ENCODE results near the gene SUPT4H1.

Gene SUPT4H1

DNA sequence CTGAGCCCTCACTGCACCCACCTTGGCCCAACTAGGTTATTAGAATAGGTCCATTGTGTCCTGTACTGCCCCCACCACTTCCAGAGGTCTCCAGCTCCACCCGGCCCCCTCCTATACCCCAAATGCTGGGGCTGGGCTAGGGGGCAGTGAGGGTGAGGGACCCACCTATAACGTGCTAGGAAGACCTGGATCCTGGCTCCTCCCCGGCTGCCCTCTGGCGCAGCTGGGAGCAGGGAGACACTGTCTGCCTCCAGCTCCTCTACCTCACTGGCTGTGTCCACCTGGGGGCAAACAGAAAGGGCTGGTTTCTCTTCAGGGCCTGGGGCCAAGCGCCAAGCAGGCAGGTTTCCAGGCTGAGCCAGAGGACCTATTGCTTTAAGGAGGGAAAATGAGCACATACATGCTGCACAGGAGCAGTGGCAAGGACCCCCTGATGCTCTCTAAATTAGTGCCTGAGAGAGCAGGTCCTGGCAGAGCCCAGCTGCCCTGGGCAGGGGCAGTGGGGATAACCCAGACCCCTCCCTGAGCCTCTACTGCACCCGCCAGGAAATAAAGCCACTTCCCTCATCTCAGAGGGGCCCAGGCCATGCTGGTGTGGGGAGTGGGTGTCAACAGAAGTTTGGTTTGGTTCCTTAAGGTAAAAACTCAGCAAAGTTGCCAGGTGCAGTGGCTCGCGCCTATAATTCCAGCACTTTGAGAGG is 35.6 kb downstream of the SUPT4H1 start:
- DNase-seq: no peak

- no peak for DNase-seq
These were observed 36.3 kb downstream of the SUPT4H1 start for GRCh38 chr17:58315750-58316149.

DNA sequence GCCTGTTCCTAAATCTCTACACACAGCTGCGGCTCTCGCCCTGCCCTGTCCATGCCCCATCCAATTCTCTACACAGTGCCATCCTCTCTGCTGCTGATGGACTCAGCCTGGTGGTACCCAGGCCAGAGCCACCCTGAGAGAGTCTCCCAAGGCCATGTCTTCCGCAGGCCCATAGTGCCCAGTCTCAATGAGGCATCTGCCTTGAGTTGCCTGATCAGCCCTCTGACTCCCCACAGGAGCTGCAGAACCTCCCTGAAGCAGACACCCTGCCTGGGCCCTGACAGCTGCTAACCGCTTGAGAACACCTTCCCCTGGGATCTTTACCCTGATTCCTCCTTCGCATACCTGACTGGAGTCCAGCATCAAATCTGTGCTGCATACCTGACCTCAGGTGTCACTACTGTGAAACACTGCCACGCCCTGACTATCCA is 36.7 kb downstream of the SUPT4H1 start:
- no peak for DNase-seq

DNA sequence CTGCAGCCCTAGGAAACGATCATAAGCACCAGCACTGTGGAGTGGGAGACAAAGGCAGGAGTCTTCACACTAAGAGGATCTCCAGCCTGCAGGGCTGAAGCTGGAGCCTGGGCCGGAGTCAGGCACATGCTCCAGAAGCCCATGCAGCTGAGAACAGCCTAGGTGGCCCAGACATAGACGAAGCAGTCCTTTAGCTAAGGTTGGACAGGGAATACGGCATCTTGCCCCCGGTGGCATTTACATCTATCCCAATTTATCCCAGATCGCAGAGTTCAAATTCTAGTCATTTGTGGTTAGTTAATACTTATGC is 37.3 kb downstream of the SUPT4H1 start:
- no peak for DNase-seq

DNA sequence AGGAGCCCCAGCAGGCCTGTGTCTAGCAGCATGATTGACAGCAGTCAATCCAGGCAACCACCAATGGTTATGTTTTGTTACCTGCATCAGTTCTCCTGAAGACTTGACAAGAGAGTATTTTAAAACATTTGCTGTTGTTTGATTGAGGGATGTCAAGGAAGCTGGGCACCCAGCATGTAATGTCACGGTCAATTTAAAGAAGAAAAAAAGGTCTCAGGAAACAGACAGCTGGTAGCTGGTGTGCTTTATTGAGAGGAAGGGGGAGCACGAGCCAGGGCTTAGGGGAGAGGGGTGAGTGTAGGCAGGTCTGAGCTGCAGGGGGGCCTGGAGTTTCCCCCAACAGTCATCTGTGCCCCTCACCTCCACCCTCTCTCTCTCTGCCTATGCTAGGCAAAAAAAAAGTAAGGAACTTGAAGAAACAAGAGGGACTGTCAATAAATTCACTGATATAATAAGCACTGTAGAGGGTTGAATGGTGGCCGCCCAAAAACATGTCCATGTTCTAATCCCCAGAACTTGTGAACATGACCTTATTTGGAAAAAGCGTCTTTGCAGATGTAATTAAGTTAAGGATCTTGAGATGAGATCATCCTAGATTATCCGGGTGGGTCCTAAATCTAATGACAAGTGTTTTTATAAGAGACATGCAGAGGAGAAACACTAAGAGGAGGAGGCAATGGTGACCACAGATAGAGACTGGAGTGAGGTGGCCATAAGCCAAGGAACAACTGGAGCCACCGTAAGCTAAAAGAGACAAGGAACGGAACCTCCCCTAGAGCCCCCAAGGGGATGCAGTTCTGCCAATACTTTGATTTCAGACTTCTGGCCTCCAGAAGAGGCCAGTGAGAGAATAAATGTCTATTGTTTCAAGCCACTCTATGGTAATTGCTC is 37.9 kb downstream of the SUPT4H1 start:
- no peak for DNase-seq

DNA sequence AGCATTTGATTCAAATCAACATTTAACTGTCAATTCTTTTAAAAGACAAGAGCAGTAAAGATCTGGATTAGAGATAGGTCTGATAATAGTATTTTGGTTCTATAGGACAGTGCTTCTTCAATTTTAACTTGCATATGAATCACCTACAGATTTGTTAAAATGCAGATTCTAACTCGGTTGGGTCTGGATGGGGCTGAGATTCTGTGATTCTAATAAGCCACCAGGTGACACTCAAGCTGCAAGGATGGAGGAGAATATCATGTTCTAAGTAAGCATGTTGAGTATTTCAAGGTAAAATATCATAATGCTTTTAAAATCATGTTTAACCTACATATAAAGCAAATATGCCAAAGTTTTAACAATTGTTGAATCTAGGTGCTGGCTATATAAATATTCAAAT is 39.2 kb downstream of the SUPT4H1 start:
- DNase-seq: no peak

- DNase-seq: no peak
These were observed 39.9 kb downstream of the SUPT4H1 start for GRCh38 chr17:58312021-58312630.

DNA sequence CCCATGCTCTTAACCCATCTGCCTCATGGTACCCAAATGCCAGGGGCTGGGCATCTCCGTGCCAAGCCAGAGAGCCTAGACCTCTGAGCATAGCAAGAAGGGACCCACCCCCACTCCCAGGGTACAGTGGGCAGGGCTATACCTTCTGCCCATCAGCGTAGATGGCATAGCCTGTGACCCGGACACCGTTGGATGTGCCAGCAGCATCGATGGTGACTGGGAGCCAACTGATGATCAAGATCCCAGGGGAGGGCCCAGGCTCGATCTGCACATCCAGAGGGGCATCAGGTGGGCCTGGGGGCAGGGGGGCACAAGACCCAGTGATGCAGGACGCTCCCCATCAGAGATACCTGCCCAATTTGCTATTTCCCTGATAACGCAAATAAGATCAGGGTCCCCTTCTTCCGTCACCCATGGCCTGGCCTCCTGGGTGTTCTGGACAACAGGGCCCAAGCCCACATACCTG is 40.5 kb downstream of the SUPT4H1 start:
- no peak for DNase-seq

- DNase-seq: no peak
These were observed 41.2 kb downstream of the SUPT4H1 start for GRCh38 chr17:58310511-58311428.

GRCh38 chr17:58309918-58310259 is 42.1 kb downstream of the SUPT4H1 start:
- no peak for DNase-seq

GRCh38 chr17:58308985-58309917 is 42.8 kb downstream of the SUPT4H1 start:
- no peak for DNase-seq

DNA sequence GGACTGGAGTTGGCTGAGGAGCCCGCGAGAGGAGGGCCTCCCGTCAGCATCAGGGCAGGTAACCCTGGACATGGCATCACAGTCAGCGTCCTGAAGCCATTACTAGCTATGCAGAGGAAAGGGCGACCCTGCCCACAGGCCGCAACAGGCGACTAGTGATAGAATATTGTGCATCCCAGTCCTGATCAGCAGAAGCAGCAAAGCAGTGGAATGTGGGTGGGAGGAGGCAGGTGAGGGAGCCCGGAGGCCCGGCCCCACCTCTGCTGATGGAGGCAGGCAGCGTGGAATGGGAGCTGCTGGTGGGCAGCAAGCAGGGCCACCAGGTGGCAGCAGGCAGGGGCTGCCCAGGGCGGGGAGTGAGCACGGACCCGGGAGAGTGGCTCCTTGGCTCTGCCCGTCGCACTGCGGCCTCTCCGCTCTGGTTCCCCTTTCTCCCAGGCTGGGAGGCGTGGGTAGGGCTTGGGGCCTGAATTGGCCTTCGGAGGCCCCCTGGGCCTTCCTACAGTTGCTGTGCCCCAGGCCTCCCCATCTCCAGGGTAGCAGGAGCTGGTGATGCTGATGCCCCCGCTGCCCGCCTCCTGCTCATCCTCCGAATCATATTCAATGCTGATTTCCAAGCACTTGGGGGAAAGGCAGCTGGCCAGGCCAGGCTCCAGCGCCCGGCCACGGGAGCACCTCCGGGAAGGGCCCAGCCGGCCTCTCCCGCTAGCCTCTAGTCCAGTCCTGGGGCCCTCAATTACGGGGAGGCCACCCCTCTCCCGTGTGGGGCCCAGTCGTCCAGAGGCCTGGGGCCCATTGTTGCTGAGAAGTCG is 43.6 kb downstream of the SUPT4H1 start:
- DNase-seq: peak in 1 of 2 experiments; percentile 35

GRCh38 chr17:58307468-58308172 is 44.4 kb downstream of the SUPT4H1 start:
- DNase-seq: no peak

- DNase-seq: no peak
These were observed 45.7 kb downstream of the SUPT4H1 start for GRCh38 chr17:58306131-58306951.

DNA sequence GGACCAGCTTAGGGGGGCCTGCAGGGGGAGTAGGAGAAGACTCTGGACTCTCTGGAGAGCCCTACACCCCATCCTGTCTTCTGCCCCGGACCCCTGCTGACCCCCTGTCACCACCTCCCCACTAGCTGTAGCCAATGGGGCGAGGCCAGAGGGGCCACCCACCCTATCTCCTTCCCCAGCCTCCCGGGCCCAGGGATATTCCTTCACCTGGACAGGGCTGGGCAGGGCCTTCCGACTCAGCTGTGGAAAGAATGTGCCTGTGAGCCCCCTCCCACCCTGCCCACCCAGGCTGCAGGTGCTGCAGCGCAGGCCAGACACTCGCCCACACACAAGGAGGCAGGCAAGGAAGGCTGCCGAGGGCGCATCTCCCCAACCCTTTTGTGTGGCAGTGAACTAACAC is 46.4 kb downstream of the SUPT4H1 start:
- no peak for DNase-seq

- no peak for DNase-seq
These were observed 47.1 kb downstream of the SUPT4H1 start for GRCh38 chr17:58304750-58305486.

DNA sequence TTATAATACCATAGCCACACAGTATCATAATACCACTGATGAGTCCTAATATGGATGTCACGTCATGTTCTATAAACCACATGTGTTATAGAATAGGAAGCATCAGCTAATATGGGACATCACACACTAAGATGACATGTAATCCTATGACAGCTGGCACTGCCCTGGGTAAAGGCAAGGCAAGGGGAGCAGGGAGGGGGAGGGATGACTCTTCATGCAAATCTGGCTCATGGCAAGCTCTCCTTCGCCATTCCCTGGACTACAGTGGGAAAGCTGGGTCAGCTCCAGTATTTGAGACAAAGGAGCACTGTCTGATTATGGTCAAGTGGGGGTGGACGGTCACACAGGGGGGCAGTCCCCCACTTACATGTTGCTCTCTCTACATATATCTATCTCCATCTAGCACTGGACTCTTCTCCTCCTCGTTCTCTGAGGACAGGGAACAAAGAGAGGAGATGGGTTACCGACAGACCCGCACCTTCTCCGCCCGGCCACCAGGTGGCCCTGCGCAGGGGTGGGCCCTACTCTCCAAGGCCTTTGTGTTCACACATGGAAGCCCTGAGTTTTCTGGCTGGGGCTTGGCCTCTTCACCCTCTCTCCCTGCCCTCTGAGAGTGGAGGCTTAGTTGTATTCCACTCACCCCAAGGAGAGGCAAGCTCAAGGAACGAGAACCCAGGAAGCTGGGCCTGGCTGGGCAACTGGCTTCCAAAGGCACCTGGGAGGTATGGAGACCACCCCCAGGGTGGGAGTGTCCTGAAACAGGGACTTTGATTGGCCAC is 47.8 kb downstream of the SUPT4H1 start:
- peak; percentile 90 for DNase-seq
